Coronary artery (tissue), 2 donors: Measurements from ENCODE around the gene ANKRD39.

ENCODE experiments used
- DNase-seq: peaks from one replicate; pipeline ENCODE4 v3.0.0-alpha.2; 2017; ENCODE audit warnings: low spot score
- H3K27ac ChIP-seq, 2 donors: fragments of 200-600 bp; sonication (generic); one replicate each; pipeline ENCODE4 v1.5.1; 2016 to 2019
- H3K4me3 ChIP-seq: fragments of 200-600 bp; sonication (generic); 2 replicates; pipeline ENCODE4 v1.5.1; 2016; ENCODE audit warnings: mild to moderate bottlenecking, moderate library complexity
- TF ChIP-seq, protein P1 (sequence below): fragments of 200-600 bp; sonication (generic); IDR thresholded peaks from one replicate; pipeline ENCODE4 v1.5.1; 2019; ENCODE audit warnings: antibody characterized with exemption

ANKRD39 gene

DNA sequence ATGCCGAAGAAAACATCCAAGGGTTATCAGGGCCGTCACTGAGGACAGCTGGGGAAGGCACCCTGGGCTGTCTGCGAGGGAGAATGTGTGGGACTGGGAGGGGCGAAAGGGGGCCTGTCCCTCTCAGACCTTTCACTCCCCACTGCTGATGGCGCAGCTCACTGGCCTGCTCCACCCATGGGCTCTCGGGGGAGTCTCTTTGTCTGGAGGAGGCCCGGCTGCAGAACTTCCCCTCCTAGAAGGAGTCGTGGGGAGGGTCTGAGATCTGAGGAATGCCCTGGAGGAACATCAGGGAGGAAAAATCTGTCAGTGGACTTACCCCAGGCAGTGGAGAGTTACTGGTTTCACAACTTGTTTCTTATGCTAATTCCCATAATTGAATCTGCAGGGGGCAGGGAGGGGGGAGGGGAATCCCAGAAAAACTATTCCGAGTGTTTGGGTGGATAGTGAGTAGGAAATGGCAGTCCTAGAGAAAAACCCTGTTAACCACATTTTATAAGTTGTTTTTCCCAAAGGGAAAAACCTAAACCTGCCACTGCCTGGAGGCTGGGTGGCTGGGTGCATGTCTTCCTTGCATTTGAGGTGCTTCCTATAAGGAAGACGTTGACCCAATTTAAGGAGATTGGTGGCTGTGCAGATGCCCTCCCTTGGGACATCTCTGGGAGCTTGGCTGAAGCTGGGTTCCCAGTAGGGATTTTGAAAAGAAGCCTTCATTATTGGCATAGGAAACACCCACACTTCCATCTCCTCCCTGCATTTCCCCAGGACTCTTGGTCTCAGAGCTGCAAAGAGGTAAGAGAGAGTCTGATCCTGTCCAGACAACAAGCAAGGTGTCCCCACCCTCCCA, 23.8 kb upstream of the ANKRD39 start:
- H3K4me3 ChIP-seq, result no peak overlapping the region
- TF ChIP-seq, protein P1, sequence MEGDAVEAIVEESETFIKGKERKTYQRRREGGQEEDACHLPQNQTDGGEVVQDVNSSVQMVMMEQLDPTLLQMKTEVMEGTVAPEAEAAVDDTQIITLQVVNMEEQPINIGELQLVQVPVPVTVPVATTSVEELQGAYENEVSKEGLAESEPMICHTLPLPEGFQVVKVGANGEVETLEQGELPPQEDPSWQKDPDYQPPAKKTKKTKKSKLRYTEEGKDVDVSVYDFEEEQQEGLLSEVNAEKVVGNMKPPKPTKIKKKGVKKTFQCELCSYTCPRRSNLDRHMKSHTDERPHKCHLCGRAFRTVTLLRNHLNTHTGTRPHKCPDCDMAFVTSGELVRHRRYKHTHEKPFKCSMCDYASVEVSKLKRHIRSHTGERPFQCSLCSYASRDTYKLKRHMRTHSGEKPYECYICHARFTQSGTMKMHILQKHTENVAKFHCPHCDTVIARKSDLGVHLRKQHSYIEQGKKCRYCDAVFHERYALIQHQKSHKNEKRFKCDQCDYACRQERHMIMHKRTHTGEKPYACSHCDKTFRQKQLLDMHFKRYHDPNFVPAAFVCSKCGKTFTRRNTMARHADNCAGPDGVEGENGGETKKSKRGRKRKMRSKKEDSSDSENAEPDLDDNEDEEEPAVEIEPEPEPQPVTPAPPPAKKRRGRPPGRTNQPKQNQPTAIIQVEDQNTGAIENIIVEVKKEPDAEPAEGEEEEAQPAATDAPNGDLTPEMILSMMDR, result no peak
- no peak overlapping the region for H3K27ac ChIP-seq
- no peak for DNase-seq

GRCh38 chr2:96880891-96881273, 23.1 kb upstream of the ANKRD39 start:
- DNase-seq, result no peak
- TF ChIP-seq, protein P1, result no peak
- H3K4me3 ChIP-seq, result no peak overlapping the region
- no peak overlapping the region for H3K27ac ChIP-seq

GRCh38 chr2:96879545-96880040, 21.8 kb upstream of the ANKRD39 start:
- no peak for DNase-seq
- Histone ChIP-seq H3K4me3 (no peak overlapping the region), H3K27ac (no peak overlapping the region)
- TF ChIP-seq, protein P1, result no peak

GRCh38 chr2:96878796-96879544, 21.2 kb upstream of the ANKRD39 start:
- Histone ChIP-seq H3K27ac (no peak overlapping the region), H3K4me3 (no peak overlapping the region)
- DNase-seq, result no peak
- TF ChIP-seq, protein P1, result no peak

GRCh38 chr2:96878171-96878570, 20.4 kb upstream of the ANKRD39 start:
- TF ChIP-seq, protein P1, result no peak
- Histone ChIP-seq H3K27ac (no peak overlapping the region), H3K4me3 (no peak overlapping the region)
- DNase-seq, result no peak

DNA sequence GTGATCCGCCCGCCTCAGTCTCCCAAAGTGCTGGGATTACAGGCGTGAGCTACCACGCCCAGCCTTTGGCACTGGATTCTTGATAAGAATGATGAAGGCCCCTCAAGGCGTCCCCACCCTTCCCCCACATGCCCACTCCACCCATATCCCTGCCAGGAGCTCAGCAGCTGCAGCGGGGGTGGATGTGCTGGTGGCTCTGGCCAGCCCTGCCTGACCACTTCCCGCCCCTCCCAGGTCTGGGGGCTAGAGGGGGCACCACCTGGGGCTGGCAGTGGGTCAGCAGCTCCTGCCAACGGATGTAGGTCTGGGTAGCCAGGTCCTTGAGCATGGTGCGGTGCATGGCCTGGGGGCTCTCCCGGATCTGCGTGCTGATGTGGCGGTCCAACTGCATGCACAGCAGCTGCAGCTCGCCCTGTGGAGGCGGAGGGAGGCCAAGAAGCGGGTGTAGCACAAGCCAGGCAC, 19.8 kb upstream of the ANKRD39 start:
- H3K27ac ChIP-seq, result no peak overlapping the region
- H3K4me3 ChIP-seq, result no peak overlapping the region
- no peak for DNase-seq
- TF ChIP-seq, protein P1, result no peak
